Gastrocnemius medialis (tissue), 4 donors: ENCODE results near the gene PTPN12. TPM values are rescaled to one million over a fixed set of nuclear protein-coding genes. Genes with fewer than 3 reads are reported as not detected.
A peak's percentile ranks its signal among the peaks of the same experiment; 100 is the strongest.

Experiments
- ATAC-seq, 2 donors: fragments of 150-250 bp; one replicate each; pipeline ENCODE4 v1.9.1; 2016
- DNase-seq, 2 donors: peaks; one replicate each; pipeline ENCODE4 v3.0.0-alpha.2; 2019
- H3K27ac ChIP-seq, 4 donors: fragments of 200-600 bp; sonication (generic); 1 replicate in 1 of 4; 2 replicates in 3 of 4; pipeline ENCODE4 v1.5.1; 2016 to 2018; ENCODE audit warnings: mild to moderate bottlenecking in 2 of 4, moderate library complexity in 1 of 4
- H3K27me3 ChIP-seq, 3 donors: fragments of 200-600 bp; sonication (generic) in 2 of 3; 1 replicate in 1 of 3; 2 replicates in 2 of 3; pipeline versions ENCODE4 v1.5.1 to v1.6.0; 2016 to 2019; ENCODE audit warnings: mild to moderate bottlenecking in 1 of 3, moderate library complexity in 1 of 3
- H3K36me3 ChIP-seq, 2 donors: fragments of 200-600 bp; sonication (generic) in 1 of 2; one replicate each; pipeline ENCODE4 v1.5.1; 2017 to 2018
- H3K4me1 ChIP-seq, 2 donors: fragments of 200-600 bp; sonication (generic) in 1 of 2; one replicate each; pipeline ENCODE4 v1.5.1; 2016 to 2017; ENCODE audit warnings: mild to moderate bottlenecking in 2 of 2
- H3K4me3 ChIP-seq, 4 donors: fragments of 200-600 bp; sonication (generic) in 3 of 4; 1 replicate in 1 of 4; 2 replicates in 3 of 4; pipeline ENCODE4 v1.5.1; 2016 to 2019; ENCODE audit warnings: mild to moderate bottlenecking in 2 of 4
- H3K9me3 ChIP-seq, 3 donors: fragments of 200-600 bp; sonication (generic) in 2 of 3; 1 replicate in 1 of 3; 2 replicates in 2 of 3; pipeline ENCODE4 v1.5.1; 2016 to 2019
- CTCF ChIP-seq, 5 experiments: fragments of 450-650 bp in 3 of 5; fragments of 200-600 bp in 2 of 5; sonication (generic) in 2 of 5; IDR thresholded peaks in 4 of 5; conservative IDR thresholded peaks in 1 of 5; 1 replicate in 4 of 5; 2 replicates in 1 of 5; pipeline ENCODE4 v1.5.1; 2016 to 2019; ENCODE audit warnings: antibody characterized with exemption in 5 of 5, mild to moderate bottlenecking in 3 of 5, moderate library complexity in 3 of 5
- POLR2A ChIP-seq, 2 donors: fragments of 450-650 bp; IDR thresholded peaks; one replicate each; pipeline ENCODE4 v1.6.1; 2017; ENCODE audit warnings: antibody characterized with exemption in 2 of 2, mild to moderate bottlenecking in 2 of 2, moderate library complexity in 2 of 2
- in situ Hi-C, 4 donors: fragments of 200-750 bp; cut with MboI; loops; one replicate each; pipeline versions ENCODE4 v1.15.0 to v1.8.0; 2017; ENCODE audit warnings: low sequenced_read_pairs in 4 of 4
- intact Hi-C: fragments of 100-400 bp; cut with DNase I; formaldehyde crosslinking; loops from one replicate; pipeline ENCODE4 v1.15.1; 2023; ENCODE audit warnings: low total_unique reads
- total RNA-seq, 4 donors: library from RNA; depleted of rRNA; stranded (reverse); fragments of >200 nt; gene quantifications; one replicate each; pipeline versions ENCODE4 v1.1.0 to v1.2.3, GENCODE V29; 2016

Gene PTPN12
- total RNA-seq, 4 donors from 2014 or later: 22.7 to 38.0 (median 27.7) TPM

GRCh38 chr7:77664715-77665114 lies 127.6 kb downstream of the PTPN12 start:
- no peak for DNase-seq
- Histone ChIP-seq H3K4me3 (no peak overlapping the region), H3K27me3 (no peaks in the 10 kb centered on the region), H3K9me3 (no peaks in the 10 kb centered on the region), H3K36me3 (no peaks in the 10 kb centered on the region), H3K27ac (no peak overlapping the region), H3K4me1 (peaks cover 0 to 6% of the 10 kb centered on the region in 2 donors)
- no peak for TF ChIP-seq CTCF (IDR thresholded peaks at IDR 0.05 in 4 of 5, conservative IDR thresholded peaks at IDR 0.05 in 1 of 5)
- no peak for TF ChIP-seq POLR2A (IDR thresholded peaks at IDR 0.05)
- no peak for ATAC-seq
- in situ Hi-C loops (loop anchor here in 2 of 4 donors (5.0 to 25.0 kb wide), 3 partner anchors 88 to 248 kb away; no protein-coding TSS in a partner anchor), intact Hi-C loops (no loop called here)

GRCh38 chr7:77665161-77665560 lies 128.1 kb downstream of the PTPN12 start:
- H3K27me3 ChIP-seq: no peaks in the 10 kb centered on the region

DNA sequence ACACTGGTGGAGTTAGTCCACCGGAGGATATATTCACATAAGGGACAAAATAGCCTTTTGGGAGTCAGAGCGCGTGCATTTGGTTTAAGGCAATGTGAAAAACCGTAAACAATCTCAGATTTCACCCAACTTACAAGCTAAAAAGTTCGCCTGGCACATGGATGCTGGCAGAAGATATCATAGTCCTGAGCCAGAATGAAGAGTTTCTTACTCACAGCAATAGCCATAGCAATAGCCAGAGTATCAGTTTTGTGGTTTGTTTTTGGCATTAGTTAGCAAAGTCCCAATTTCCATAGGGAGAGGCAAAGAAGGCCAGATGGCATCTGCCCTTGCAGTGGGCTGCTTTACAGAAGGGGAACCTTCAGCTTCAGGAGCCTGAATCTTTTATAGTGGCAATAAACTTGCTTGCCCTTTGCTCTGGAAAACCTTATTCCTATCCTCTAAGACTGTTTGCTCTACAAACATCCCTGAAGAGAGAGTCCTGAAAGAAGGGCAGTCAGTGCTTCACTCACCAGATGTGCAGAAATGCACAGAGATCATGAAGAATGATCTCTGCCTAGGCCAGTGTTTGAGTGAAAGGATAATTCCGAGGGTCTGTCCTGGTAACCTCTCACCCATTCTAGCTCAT lies 130.5 kb downstream of the PTPN12 start:
- Histone ChIP-seq H3K36me3 (no peaks in the 10 kb centered on the region), H3K27ac (no peak overlapping the region), H3K9me3 (no peaks in the 10 kb centered on the region), H3K27me3 (no peaks in the 10 kb centered on the region), H3K4me3 (no peak overlapping the region), H3K4me1 (peaks cover 0 to 6% of the 10 kb centered on the region in 2 donors)
- TF ChIP-seq CTCF (IDR thresholded peaks at IDR 0.05 in 4 of 5, conservative IDR thresholded peaks at IDR 0.05 in 1 of 5): no peak
- no peak for TF ChIP-seq POLR2A (IDR thresholded peaks at IDR 0.05)
- ATAC-seq (peak in 1 of 2 donors; percentile 36), DNase-seq (no peak)
- intact Hi-C loops (no loop called here), in situ Hi-C loops (loop anchor here in 2 of 4 donors (10.0 to 25.0 kb wide), 2 partner anchors 237 to 245 kb away; no protein-coding TSS in a partner anchor)

More at GRCh38 chr7:77665161-77665560, 128.1 kb downstream of the PTPN12 start:
- intact Hi-C loops (no loop called here), in situ Hi-C loops (loop anchor here in 2 of 4 donors (10.0 to 25.0 kb wide), 2 partner anchors 240 to 247 kb away; no protein-coding TSS in a partner anchor)
- Histone ChIP-seq H3K4me1 (peaks cover 0 to 6% of the 10 kb centered on the region in 2 donors), H3K36me3 (no peaks in the 10 kb centered on the region), H3K9me3 (no peaks in the 10 kb centered on the region), H3K27ac (no peak overlapping the region), H3K4me3 (no peak overlapping the region)
- ATAC-seq: no peak
- TF ChIP-seq POLR2A (IDR thresholded peaks at IDR 0.05) (no peak), CTCF (IDR thresholded peaks at IDR 0.05 in 4 of 5, conservative IDR thresholded peaks at IDR 0.05 in 1 of 5) (no peak)
- no peak for DNase-seq

GRCh38 chr7:77674878-77675277 lies 137.8 kb downstream of the PTPN12 start:
- H3K4me3 ChIP-seq: no peak overlapping the region
- TF ChIP-seq POLR2A (IDR thresholded peaks at IDR 0.05): no peak
- TF ChIP-seq CTCF (IDR thresholded peaks at IDR 0.05 in 4 of 5, conservative IDR thresholded peaks at IDR 0.05 in 1 of 5): no peak
- intact Hi-C loops: no loop called here
- in situ Hi-C loops: loop anchor here in 1 of 4 donors (25.0 kb wide), 1 partner anchor 237 kb away; no protein-coding TSS in a partner anchor
- H3K27me3 ChIP-seq: no peaks in the 10 kb centered on the region
- H3K27ac ChIP-seq: no peak overlapping the region
- no peaks in the 10 kb centered on the region for H3K4me1 ChIP-seq
- H3K9me3 ChIP-seq: no peaks in the 10 kb centered on the region
- DNase-seq: no peak
- no peak for ATAC-seq
- H3K36me3 ChIP-seq: no peaks in the 10 kb centered on the region
